ENCODE results near the gene R3HDM1. TPM values are rescaled to one million over a fixed set of nuclear protein-coding genes. Genes with fewer than 3 reads are reported as not detected.

R3HDM1 gene
- 8.5 and 8.9 TPM in 2 replicates for total RNA-seq (2014; rRNA removed; shearing (Covaris generic))

DNA sequence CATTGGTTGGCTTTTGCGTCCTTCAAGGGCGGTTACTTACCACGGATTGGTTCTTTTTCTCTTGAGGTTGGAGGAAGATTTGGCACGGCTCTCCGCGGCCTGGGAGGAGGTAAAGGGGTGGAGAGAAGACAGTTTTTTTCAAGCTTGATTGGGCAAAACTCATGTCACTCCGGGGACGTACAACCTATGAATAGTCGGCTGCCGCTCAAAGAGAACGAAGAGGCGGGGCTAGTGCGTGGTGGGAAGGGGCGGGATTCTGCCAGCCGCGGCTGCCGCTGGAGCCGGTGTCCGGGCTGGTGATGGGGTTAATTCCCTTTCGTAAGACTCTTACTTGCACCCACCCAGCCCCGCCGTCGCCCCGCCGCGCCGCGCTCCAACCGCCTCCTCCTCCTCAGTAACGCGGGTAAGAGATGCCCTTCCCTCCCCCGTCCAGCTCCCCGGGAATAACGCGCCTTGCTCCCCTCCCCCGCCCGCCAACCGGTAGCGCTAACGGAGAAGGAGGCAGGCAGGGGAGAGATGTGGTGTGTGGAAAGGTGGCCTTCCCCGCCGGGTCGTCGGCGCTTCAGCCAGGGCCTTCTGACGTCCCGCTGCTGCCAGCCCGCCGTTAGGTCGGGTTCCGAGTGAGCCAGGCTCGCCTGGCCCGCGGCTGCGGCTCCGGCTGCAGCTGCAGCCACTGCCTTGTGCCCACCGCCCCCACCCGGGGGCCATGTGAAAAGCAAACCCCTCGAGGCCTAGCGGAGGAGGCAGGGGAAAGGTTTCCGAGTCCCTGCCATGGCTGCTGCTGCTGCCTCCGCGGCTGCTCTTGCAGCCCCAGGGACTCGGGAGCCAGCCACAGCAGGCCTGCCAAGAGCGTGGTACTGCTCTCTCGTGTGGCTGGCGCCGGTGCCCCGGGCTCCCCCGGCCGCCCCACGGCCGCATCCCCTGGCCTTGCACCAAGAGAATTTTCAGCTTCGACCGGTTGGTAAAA is at the start of gene R3HDM1:
Gene R3HDM1, plus strand, starts transcription at position 254 of the 967 bp plus-strand sequence. CDS start 73,362 bp downstream, outside the sequence.

GRCh38 chr2:135530313-135531230 is 712 bp upstream of the R3HDM1 start, which contains the start of gene ZRANB3:
Gene ZRANB3 (minus strand): TSS chr2:135531218.

GRCh38 chr2:135741395-135742324 is 210.4 kb downstream of the R3HDM1 start, which contains the start of gene UBXN4:
Gene UBXN4 (plus strand): TSS chr2:135741855. CDS start chr2:135741930, 75 bp downstream.

Small RNA genes lying within 50 kb of the gene (small RNA-seq; reads per million reads assigned to genes)
- 0.96 reads per million, percentile 54 among the genes with 10 or more reads in this experiment for gene MIR128-1
- gene RNU6-512P: not detected

Other genes with a start within 250 kb of the R3HDM1 start
- 2.5 and 3.3 TPM in 2 replicates for gene ZRANB3, start 266 bp upstream of the R3HDM1 start, total RNA-seq (2014; rRNA removed; shearing (Covaris generic))
- gene UBXN4, start 210.4 kb downstream of the R3HDM1 start, total RNA-seq (2014; rRNA removed; shearing (Covaris generic)): 31.1 and 33.2 TPM in 2 replicates

Measured in A375 (cell line).